Measurements from ENCODE around the gene SELPLG.

DNA sequence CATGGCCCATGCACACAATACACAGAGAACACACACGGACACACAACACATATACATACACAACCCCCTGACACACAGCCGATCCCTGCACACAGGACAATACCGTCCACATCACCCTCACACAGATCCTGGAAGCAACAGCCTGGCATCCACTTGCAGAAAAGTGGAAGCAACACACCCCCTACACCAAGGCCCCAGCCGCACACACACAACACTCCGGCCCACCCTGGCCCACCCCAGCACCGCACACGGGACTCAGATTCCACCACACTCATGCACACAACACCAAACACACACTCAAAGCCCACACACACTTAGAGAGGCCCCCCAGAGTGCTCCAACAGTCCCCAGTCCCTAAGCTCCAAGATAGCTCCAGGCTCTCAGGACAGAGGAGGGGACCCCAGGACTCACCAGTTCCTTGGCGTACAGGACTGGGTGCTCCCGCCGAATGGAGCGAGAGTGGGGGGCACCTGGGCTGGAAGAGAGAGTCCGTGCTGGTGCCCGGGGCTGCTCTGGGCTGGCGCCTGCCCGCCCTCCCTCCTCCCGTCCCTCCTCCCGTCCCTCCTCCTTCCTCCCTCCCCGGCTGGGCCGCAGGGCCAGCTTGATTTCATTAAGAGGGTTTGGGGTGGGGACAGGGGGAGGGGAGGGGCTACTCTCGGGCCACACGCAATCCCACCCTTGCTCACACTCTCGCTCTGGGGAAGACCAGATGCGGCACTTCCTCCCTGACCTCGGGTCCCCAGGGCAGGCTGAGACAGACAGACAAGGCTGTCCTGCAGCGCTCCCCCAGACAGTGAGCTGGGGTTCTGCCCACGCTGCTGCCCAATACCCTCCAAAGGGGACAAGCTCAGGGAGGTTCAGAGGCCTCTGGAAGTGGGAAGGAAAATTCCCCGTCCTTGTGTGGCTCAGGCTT, 35.9 kb downstream of the SELPLG start, which contains the start of gene TMEM119:
- TF ChIP-seq CTCF (IDR thresholded peaks at IDR 0.05; ENCODE audit: insufficient read depth, low read depth, low read length) (no peak), EZH2 (IDR thresholded peaks at IDR 0.05; ENCODE audit: insufficient read depth, low read length) (no peak)

All from astrocyte (in vitro differentiated cells and primary cell).